ENCODE data around the gene ZCCHC7.

ZCCHC7 gene

GRCh38 chr9:37253377-37253937 is 133.1 kb downstream of the ZCCHC7 start:
- TF ChIP-seq GABPA (IDR thresholded peaks at IDR 0.05; ENCODE audit: low read depth), result no peak
- TF ChIP-seq, protein P1, sequence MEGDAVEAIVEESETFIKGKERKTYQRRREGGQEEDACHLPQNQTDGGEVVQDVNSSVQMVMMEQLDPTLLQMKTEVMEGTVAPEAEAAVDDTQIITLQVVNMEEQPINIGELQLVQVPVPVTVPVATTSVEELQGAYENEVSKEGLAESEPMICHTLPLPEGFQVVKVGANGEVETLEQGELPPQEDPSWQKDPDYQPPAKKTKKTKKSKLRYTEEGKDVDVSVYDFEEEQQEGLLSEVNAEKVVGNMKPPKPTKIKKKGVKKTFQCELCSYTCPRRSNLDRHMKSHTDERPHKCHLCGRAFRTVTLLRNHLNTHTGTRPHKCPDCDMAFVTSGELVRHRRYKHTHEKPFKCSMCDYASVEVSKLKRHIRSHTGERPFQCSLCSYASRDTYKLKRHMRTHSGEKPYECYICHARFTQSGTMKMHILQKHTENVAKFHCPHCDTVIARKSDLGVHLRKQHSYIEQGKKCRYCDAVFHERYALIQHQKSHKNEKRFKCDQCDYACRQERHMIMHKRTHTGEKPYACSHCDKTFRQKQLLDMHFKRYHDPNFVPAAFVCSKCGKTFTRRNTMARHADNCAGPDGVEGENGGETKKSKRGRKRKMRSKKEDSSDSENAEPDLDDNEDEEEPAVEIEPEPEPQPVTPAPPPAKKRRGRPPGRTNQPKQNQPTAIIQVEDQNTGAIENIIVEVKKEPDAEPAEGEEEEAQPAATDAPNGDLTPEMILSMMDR (IDR thresholded peaks at IDR 0.05; ENCODE audit: insufficient read depth, low read length), result no peak
- TF ChIP-seq POLR2AphosphoS5 (IDR thresholded peaks at IDR 0.05; ENCODE audit: low read depth), result no peak
- no peak for TF ChIP-seq SPI1 (IDR thresholded peaks at IDR 0.05; ENCODE audit: borderline replicate concordance, low read depth)
- no peak for TF ChIP-seq REST (IDR thresholded peaks at IDR 0.05; ENCODE audit: insufficient replicate concordance, low read depth)
- H3K27ac ChIP-seq (replicated peaks), result no peak overlapping the region
- H3K4me3 ChIP-seq (replicated peaks; ENCODE audit: insufficient read depth, low read length), result no peak overlapping the region
- no peaks in the 10 kb centered on the region for H3K27me3 ChIP-seq (ENCODE audit: insufficient read depth, poor library complexity, severe bottlenecking)
- no peak for DNase-seq (ENCODE audit: low read depth in 1 of 2, low spot score in 1 of 2)

GRCh38 chr9:37255187-37255586 is 134.8 kb downstream of the ZCCHC7 start:
- TF ChIP-seq, protein P1 (IDR thresholded peaks at IDR 0.05; ENCODE audit: insufficient read depth, low read length), result no peak
- TF ChIP-seq POLR2AphosphoS5 (IDR thresholded peaks at IDR 0.05; ENCODE audit: low read depth) (no peak), REST (IDR thresholded peaks at IDR 0.05; ENCODE audit: insufficient replicate concordance, low read depth) (no peak), GABPA (IDR thresholded peaks at IDR 0.05; ENCODE audit: low read depth) (no peak), SPI1 (IDR thresholded peaks at IDR 0.05; ENCODE audit: borderline replicate concordance, low read depth) (no peak)
- DNase-seq (ENCODE audit: low read depth in 1 of 2, low spot score in 1 of 2), result no peak
- no peaks in the 10 kb centered on the region for H3K27me3 ChIP-seq (ENCODE audit: insufficient read depth, poor library complexity, severe bottlenecking)
- no peak overlapping the region for H3K27ac ChIP-seq (replicated peaks)
- no peak overlapping the region for H3K4me3 ChIP-seq (replicated peaks; ENCODE audit: insufficient read depth, low read length)

DNA sequence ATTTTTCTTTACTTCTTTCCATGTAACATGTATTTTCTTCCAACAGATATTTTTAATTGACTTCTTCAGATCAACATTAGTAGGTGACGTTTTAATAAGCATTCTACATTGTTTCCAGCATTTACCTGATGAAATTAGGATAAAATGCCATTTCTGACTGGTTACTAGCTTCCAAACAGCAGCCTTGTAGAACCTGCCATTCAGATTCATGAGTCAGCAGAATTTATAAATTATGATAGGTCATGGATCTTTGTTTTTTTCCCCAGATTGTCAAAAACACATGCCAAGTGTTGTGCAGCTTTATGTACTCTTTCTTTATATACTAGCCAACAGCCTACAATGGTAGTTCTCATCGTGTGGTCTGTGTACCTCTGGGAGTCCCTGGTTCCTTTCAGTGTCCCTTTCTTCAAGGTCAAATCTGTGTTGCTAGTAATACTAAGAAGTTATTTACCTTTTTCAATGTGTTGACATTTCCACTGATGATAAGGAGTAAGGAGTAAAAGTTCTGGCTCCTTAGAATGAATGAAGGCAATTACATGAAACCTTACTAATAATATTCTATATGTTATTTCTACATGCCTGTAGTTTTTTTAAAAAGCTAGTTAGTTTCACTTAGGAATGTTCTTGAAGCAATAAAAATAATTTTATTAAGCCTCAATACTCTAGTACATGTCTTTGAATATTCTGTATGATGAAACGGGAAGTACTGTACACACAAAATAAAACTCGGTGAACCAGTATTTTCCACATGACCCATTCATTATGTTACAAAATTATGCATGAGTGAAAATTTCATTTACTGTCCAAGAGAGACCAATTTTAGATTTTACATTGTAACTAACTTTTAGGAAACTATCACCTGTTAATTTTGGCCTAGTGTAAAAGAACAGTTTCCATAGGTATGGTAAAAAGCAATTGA is 135.8 kb downstream of the ZCCHC7 start:
- Histone ChIP-seq H3K27me3 (ENCODE audit: insufficient read depth, poor library complexity, severe bottlenecking) (no peaks in the 10 kb centered on the region), H3K27ac (replicated peaks) (no peak overlapping the region), H3K4me3 (replicated peaks; ENCODE audit: insufficient read depth, low read length) (no peak overlapping the region)
- TF ChIP-seq GABPA (IDR thresholded peaks at IDR 0.05; ENCODE audit: low read depth) (no peak), REST (IDR thresholded peaks at IDR 0.05; ENCODE audit: insufficient replicate concordance, low read depth) (no peak), POLR2AphosphoS5 (IDR thresholded peaks at IDR 0.05; ENCODE audit: low read depth) (no peak), SPI1 (IDR thresholded peaks at IDR 0.05; ENCODE audit: borderline replicate concordance, low read depth) (no peak)
- TF ChIP-seq, protein P1 (IDR thresholded peaks at IDR 0.05; ENCODE audit: insufficient read depth, low read length), result no peak
- no peak for DNase-seq (ENCODE audit: low read depth in 1 of 2, low spot score in 1 of 2)

All from HL-60 (cell line).